ENCODE data around the gene C4BPB.

DNA sequence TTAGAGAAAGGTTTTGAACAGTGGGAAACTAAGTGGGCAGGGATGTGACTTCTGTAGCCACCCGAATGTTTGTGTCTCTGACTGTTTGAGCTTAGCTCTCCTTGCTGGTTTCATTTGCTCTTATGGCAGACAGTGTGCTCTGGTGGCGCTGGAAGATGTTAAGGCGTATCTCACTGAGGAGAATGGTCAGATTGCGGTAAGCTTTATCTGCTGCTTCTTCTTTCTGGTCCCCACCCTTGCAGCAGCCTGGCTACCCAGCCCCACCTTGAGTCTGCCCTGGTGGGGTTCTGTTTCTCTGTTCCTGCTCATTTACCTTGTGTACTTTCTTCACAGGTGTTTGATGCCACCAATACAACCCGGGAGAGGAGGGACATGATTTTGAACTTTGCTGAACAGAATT, 25.6 kb upstream of the C4BPB start:
- TF ChIP-seq, protein P1, sequence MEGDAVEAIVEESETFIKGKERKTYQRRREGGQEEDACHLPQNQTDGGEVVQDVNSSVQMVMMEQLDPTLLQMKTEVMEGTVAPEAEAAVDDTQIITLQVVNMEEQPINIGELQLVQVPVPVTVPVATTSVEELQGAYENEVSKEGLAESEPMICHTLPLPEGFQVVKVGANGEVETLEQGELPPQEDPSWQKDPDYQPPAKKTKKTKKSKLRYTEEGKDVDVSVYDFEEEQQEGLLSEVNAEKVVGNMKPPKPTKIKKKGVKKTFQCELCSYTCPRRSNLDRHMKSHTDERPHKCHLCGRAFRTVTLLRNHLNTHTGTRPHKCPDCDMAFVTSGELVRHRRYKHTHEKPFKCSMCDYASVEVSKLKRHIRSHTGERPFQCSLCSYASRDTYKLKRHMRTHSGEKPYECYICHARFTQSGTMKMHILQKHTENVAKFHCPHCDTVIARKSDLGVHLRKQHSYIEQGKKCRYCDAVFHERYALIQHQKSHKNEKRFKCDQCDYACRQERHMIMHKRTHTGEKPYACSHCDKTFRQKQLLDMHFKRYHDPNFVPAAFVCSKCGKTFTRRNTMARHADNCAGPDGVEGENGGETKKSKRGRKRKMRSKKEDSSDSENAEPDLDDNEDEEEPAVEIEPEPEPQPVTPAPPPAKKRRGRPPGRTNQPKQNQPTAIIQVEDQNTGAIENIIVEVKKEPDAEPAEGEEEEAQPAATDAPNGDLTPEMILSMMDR (IDR thresholded peaks at IDR 0.05; ENCODE audit: low read depth, low read length, missing input control): no peak
- TF ChIP-seq SP1 (IDR thresholded peaks at IDR 0.05): no peak
